Mucosa of descending colon (tissue), 3 donors: Measurements from ENCODE around the gene CBLC. TPM values are rescaled to one million over a fixed set of nuclear protein-coding genes. Genes with fewer than 3 reads are reported as not detected.

Source experiments
- ATAC-seq: fragments of 200-7000 bp; cut with Tn5 transposase; one replicate; pipeline ENCODE4 v1.9.1; 2020; ENCODE audit warnings: mild to moderate bottlenecking, moderate library complexity
- DNase-seq, 3 donors: peaks; one replicate each; pipeline ENCODE4 v3.0.0-alpha.2; 2020
- H3K36me3 ChIP-seq: fragments of 200-600 bp; one replicate; pipeline ENCODE4 v1.8.0; 2021; ENCODE audit warnings: low read depth, mild to moderate bottlenecking
- H3K4me1 ChIP-seq: fragments of 200-600 bp; one replicate; pipeline ENCODE4 v1.8.0; 2021; ENCODE audit warnings: low read depth, mild to moderate bottlenecking
- H3K4me3 ChIP-seq: fragments of 200-600 bp; one replicate; pipeline ENCODE4 v1.8.0; 2021; ENCODE audit warnings: mild to moderate bottlenecking
- H3K9me3 ChIP-seq: fragments of 200-600 bp; one replicate; pipeline ENCODE4 v1.8.0; 2021; ENCODE audit warnings: mild to moderate bottlenecking
- CTCF ChIP-seq: fragments of 200-600 bp; IDR thresholded peaks from one replicate; pipeline ENCODE4 v1.8.0; 2022; ENCODE audit warnings: antibody characterized with exemption, mild to moderate bottlenecking
- intact Hi-C, 2 donors: fragments of 100-400 bp; cut with DNase I in 1 of 2; cut with micrococcal nuclease in 1 of 2; formaldehyde crosslinking; loops; one replicate each; pipeline versions ENCODE4 v1.11.0 to v1.11.1; 2022; cut with DNase I, micrococcal nuclease
- total RNA-seq, 3 donors: library from RNA; stranded (reverse); fragmentation: NEBNext Ultra II Directional in 2 of 3; extraction: Animal tissue kit (Norgen Biotek cat#: 25700) in 2 of 3; gene quantifications; one replicate each; pipeline versions ENCODE4 v1.2.1 to v1.2.4, GENCODE V29; 2021 to 2023
- donor health status: DM: no; HTN: no; CAD: no; lungs with moderate emphysema.
- donor health status: DM: no; HTN: no; CAD: no.
- donor health status: DM: no; HTN: yes; CAD: no.

The CBLC gene
- total RNA-seq, 3 donors from 2014 or later = 36.5 to 92.6 (median 59.1) TPM

DNA sequence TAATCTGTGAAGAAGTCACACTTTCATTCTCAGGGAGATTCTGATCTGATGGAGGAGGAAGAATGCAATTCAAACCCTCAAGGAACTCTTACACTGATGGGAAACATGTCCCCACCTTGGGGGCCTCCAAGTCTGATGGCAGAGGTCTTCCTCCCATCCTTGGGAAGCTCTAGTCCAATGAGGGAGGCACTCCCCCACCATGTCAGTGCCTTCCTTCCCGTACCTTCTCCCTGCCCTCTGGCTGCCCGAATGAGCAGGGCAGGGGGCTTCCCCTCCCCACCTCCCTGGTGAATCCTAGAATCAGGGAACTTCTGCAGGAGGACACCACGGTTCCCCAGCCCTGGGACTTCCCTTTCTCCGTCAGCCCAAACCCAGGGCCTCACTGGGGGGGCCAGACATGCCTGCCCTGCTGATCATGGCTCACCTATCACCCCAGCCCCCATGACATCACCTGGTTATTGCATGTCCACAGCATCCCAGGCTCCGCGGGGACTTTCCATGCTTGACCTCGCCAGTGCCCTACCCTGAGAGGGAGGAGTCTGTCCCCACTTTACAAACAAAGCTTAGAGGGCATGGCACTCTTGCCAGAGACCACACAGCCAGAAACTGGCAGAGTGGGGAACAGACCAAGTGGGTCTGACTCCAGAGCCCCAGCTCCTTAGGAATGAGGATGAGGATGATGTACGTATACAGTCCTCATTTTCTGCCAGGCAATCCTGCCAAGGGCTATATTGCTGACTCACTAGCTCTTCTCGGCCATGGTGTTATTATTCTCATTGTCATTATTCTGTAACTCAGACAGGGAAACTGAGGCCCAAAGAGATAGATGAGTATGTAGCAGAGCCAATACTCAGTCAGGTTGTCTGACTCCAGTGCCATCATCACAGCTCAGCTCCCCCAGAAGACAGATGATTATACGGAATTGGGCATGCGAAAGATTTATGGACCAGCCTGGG is 38.8 kb upstream of the CBLC start:
- Histone ChIP-seq H3K4me1 (peaks cover 46% of the 10 kb centered on the region), H3K4me3 (no peak overlapping the region), H3K9me3 (no peaks in the 10 kb centered on the region), H3K36me3 (no peaks in the 10 kb centered on the region)
- no peak for TF ChIP-seq CTCF
- intact Hi-C loops = no loop called here
- peak; percentile 62 to 81 (median 67) for DNase-seq
- peak; percentile 19 for ATAC-seq

- Histone ChIP-seq H3K36me3 (no peaks in the 10 kb centered on the region), H3K4me1 (peaks cover 58% of the 10 kb centered on the region), H3K4me3 (no peak overlapping the region), H3K9me3 (no peaks in the 10 kb centered on the region)
- ATAC-seq (no peak), DNase-seq (no peak)
- intact Hi-C loops = no loop called here
- TF ChIP-seq CTCF = no peak
Measured at GRCh38 chr19:44740351-44740824, 37.3 kb upstream of the CBLC start.

DNA sequence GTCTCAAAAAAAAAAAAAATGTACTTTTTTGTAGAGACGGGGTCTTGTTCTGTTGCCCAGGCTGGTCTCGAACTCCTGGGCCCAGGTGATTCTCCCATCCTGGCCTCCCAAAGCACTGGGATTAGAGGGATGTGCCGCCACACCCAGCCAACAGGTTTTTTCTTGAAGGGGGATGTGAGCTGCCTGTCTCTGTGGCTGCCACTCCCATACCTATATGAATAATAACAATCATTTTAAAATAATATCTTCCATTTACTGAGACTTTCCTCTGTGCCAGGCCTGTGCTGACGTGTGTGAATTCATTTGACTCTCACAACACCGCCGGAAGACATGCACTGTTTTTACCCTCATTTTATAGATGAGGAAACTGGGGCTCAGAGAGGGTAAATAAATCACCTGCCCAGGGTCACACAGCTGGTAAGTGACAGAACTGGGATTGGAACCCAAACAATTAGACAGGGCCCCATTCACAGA is 36.4 kb upstream of the CBLC start:
- TF ChIP-seq CTCF = no peak
- intact Hi-C loops = no loop called here
- ATAC-seq (peak; percentile 30), DNase-seq (peak in 2 of 3 donors; percentile 54 to 62)
- H3K4me3 ChIP-seq = no peak overlapping the region
- H3K9me3 ChIP-seq = no peaks in the 10 kb centered on the region
- H3K36me3 ChIP-seq = no peaks in the 10 kb centered on the region
- H3K4me1 ChIP-seq = peaks cover 61% of the 10 kb centered on the region

DNA sequence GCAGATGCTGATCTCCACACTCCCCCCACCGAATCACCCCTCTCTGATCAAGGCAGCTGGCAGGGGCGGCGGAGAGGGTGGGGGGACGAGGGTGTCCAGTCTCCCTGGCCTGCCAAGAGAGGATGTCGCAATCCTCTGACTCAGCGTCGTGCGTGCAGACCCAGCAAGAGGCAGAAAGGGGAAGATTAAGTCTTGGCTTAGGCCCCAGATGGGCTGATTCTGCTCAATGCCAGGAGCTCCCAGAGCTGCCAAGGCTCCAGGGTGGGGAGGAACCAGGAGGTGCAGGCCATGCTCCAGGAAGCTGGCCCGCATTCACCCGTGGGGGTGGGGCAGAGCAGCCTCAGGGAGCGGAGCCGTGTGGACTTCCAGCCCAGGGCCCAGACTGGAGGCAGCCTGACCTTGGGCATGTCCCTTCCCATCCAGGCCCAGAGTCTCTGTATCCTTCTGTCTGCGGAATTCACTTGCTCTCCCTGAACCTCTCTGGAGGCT is 35.8 kb upstream of the CBLC start:
- no peaks in the 10 kb centered on the region for H3K36me3 ChIP-seq
- no peak overlapping the region for H3K4me3 ChIP-seq
- H3K9me3 ChIP-seq = no peaks in the 10 kb centered on the region
- intact Hi-C loops = no loop called here
- no peak for TF ChIP-seq CTCF
- DNase-seq (peak; percentile 97 to 98 (median 98)), ATAC-seq (peak; percentile 84)
- H3K4me1 ChIP-seq = peaks cover 67% of the 10 kb centered on the region

DNA sequence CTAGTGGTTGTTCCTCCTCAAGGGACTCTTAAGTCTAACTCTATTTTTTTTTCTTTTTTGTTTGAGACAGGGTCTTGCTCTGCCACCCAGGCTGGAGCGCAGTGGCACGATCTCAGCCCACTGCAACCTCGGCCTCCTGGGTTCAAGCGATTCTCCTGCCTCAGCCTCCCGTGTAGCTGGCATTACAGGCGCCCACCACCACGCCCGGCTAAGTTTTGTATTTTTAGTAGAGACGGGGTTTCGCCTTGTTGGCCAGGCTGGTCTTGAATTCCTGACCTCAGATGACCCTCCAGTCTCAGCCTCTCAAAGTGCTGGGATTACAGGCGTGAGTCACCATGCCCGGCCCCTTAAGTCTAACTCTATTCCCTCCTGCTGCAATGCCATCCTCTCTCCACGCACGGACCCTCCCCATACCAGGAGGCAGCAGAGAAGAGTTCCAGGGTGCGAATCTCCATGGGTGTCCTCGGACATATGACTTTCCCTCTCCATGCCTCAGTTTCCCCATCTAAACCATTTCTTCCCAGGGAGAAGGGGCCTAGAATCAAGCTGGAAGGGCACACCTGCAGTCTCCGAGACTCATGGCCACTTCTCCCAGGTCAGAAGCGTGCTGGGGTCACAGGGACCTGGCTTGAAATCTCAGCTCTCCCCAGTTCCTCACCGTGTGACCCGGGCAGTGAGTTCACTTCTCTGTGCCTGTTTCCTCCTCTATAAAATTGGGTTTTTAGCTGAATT is 35.2 kb upstream of the CBLC start:
- intact Hi-C loops = no loop called here
- Histone ChIP-seq H3K36me3 (no peaks in the 10 kb centered on the region), H3K9me3 (no peaks in the 10 kb centered on the region), H3K4me1 (peaks cover 73% of the 10 kb centered on the region), H3K4me3 (no peak overlapping the region)
- ATAC-seq = no peak
- DNase-seq = peak in 2 of 3 donors; percentile 52 to 53
- TF ChIP-seq CTCF = no peak
